GF-D8 (cell line): ENCODE results near the gene GDPD5.
A peak's percentile ranks its signal among the peaks of the same experiment; 100 is the strongest.

Experiments
- DNase-seq: peaks from one replicate; lab custom pipeline; 2025; lab: John Stamatoyannopoulos, UW

The GDPD5 gene

DNA sequence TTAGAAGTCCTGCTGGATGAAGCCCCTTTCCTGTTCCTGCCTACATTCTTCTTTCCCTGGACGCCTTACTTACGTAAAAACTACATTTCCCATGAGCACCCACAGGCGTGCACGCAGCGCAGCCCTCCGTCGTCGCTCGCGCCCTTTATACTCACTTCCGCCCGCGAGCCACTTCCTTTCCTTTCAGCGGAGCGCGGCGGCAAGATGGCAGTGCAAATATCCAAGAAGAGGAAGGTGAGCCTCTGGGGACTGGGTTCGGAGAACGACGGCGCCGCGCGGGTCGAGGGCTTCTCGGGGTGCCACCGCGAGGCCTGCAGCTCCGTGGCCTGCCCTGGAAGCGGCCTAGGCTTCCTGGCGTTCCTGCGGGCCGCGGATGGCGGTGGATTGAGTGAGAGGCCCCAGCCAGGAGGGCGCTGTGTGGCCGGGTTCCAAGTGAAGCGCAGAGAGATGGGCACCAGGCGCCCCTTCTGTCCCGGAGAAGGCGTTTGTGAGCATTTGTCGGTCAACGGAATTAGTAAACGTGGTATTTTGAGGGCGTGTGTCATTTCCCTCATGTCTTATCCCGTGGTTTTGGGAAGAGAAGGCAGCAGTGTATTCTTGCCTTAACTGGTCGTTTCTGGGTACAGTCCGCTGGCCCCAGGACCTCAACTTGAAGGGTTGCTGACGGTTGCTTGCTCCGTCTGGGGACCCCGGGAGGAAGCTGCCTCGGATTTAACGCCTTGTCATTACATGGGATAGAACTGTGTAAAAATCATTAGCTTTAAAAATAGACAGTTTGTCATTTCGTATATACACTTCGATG, 126.2 kb downstream of the GDPD5 start, which contains the start of gene RPS3:
RPS3 (plus strand) TSS at position 175 of the 802 bp plus-strand sequence; CDS start at position 205, 30 bp downstream.
- peak; percentile 75 for DNase-seq

DNA sequence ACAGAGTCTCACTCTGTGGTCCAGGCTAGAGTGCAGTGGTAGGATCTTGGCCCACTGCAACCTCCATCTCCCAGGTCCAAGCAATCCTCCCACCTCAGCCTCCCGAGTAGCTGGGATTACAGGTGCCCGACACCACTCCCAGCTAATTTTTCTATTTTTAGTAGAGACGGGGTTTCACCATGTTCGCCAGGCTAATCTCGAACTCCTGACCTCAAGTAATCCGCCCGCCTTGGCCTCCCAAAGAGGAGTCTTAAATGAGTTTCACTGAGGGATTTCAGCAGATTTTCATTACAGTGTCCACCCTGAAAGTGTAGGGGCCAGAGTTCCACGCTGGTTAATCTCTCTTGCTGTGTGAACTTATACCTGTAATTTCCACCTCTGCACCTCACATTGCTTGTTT, 126.8 kb downstream of the GDPD5 start:
- DNase-seq = no peak

DNA sequence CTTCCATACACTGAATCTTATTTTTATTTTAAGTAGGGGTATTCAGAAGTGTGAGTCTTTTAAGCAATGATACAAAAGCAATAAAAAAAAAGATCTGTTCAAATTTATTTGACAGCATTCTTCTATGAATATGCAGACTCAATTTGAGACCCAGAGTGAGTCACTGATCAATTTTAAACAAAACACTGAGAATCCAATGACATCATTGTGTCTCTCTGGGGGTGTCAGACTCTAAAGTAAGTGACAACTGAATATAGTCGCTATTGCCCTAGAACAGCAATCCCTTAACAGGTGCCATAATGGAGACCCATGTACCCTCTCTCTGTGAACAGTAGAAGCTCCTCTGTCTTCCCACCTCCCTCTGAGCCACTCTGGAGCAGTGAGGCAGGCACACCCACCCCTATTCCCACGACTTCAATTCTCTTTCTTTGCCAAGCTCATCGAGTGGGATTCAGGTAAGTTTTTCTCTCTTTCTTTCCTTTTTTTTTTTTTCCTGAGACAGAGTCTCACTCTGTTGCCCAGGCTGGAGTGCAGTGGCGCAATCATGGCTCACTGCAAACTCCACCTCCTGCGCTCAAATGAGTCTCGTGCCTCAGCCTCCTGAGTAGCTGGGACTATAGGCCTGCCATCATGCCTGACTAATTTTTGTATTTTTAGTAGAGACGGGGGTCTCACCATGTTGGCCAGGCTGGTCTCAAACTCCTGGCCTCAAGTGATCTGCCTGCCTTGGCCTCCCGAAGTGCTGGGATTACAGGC, 131.5 kb downstream of the GDPD5 start:
- no peak for DNase-seq

DNA sequence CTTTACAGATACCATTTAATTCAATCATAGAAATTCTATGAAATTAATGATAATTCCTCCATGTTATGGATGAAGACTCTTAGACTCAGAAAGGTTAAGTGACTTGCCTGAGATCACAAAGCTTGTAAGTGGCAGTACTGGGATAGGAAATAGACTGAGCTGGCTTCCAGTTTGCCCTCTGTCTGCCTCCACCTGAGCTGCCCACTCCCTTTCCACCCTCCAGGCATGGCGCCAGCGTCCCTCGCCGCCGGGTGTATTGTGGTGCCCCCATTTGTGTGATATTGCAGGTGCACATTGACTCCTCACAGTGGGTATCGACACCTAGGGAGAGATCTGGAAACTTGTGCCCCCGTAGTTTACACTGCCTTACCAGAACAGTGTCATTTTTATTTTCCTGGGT, 135.8 kb downstream of the GDPD5 start:
- no peak for DNase-seq

DNA sequence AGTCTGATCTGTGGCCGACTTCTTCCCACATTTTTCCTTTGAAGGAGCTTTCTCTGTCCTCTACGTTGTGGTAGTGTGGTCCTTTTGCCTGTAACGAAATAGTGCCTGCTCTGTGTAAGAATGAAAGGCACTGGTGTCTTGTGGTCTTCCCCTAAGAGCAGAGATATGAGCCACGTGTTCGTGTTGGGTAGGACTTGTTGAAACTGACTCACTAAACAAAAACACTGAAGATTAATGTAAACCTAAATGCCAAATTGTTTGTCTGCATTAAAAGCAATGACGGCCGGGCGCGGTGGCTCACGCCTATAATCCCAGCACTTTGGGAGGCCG, 136.5 kb downstream of the GDPD5 start:
- no peak for DNase-seq

DNA sequence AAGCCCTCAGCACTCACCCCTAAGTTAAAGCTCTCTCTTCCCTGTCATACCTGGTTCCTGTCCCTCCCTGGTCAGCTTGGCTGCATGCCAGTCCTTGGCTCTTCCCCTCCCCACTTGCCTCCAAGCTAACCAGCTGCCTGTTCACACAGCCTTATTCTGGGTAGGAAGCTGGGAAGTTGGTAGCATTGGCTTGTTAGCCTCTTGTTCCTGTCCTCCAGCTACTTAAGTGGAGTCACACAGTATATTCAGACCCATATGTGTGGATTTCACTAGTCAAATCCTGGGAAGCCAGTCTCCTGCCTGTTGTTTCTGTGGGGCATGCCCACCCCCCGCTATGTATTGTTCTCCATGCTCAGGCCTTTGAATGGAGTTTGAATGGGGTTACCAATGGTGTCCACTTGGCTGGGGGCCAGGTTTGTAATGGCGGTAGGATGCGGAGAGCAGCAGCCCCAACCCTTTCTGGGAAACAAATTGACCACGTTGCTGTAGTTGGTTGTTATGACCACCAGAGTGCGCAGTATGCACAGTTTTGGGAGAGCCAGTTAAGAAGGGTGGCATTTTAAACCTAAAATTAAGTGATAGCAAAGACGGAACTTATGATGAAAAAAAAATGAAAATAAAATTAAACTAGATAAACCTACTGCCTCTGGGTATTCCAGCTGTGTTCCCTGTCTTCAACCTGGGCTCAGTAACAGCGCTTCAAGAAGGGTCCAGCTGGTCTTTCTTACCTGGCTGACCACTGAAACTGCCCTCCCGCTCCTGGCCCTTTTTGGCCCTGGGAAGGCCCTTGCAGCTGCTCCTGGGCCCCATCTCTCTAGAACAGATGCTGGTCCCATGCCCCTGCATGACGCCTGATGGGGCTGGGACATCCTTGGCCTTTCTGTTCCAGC, 137.1 kb downstream of the GDPD5 start:
- DNase-seq = peak; percentile 23

DNA sequence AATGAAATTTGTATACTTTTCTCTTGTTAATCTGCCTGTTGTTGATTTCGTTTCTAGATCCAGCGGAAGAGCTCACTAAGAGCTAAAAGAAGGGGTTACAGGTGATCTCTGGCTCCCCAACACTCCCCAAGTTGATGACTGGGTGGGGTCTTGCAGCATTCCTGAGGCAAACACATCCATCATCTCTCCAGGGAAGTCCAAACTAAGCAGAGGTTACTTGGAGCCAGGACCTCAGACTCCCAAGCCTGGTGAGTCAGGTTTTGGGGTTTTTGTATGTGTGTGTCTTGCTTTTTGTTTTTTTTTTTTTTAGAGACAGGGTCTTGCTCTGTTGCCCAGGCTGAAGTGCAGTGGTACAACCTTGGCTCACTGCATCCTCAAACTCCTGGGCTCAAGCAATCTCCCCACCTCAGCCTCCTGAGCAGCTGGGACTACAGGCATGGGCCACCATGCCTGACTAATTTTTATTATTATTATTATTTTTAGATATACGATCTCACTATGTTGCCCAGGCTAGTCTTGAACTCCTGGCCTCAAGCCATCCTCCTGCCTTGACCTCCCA, 137.9 kb downstream of the GDPD5 start:
- no peak for DNase-seq

DNA sequence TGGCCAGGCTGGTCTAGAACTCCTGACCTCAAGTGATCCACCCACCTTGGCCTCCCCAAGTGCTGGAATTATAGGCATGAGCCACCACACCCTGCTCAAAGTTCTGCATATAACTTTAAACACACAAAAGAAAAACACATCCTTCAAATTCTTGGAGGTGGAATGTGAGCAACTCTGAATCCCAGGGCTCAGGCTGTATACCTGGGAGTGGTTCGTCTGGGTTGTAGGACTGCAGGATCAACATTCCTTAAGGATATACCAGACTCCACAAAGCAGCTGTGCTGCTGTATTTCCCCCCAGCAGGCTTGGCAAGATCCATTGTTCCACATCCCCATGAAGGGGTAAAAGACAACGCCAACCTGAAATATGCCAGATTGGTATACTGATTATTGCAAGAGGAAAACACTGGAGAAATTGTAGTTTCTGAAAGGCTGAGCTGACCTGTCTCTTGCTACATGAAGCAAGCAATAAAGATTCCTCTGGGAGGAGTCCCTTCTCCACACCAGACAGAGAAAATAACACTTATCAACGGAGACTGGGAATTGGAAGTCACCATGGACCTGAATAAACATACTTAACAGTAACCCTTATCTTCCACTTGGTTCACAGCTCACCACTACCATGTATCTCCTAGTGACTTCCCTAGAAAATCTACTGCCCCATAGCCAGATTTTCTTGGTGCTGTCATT, 138.7 kb downstream of the GDPD5 start:
- DNase-seq = no peak
